H1 (cell line): ENCODE data around the gene PTPRO. TPM values are rescaled to one million over a fixed set of nuclear protein-coding genes. Genes with fewer than 3 reads are reported as not detected.

Experiments
- CTCF ChIA-PET: fragments of 300-600 bp; sonication (Branson Sonifier 250); formaldehyde crosslinking; loops from one replicate; lab custom pipeline; 2021; ENCODE audit not compliant: partially characterized antibody; lab: Charles Lee
- POLR2A ChIA-PET: fragments of 300-600 bp; sonication (Branson Sonifier 250); formaldehyde crosslinking; loops from one replicate; lab custom pipeline; 2021; ENCODE audit warnings: inconsistent platforms; ENCODE audit not compliant: partially characterized antibody; lab: Charles Lee
- DNase-seq, 2 experiments: peaks; one replicate each; pipeline versions ENCODE4 v3.0.0 to v3.0.0-alpha.2; 2010 to 2022; ENCODE audit warnings: low spot score in 2 of 2, low read depth in 1 of 2, mixed read lengths in 1 of 2
- FAIRE-seq: peaks from 2 replicates; lab custom pipeline; 2011; peaks lifted over from hg19 to GRCh38; lab: Jason Lieb, UNC
- H2AFZ ChIP-seq: 2 replicates; pipeline ENCODE4 v1.8.1; 2012; ENCODE audit warnings: low read length, inconsistent platforms
- H2AK5ac ChIP-seq: 2 replicates; pipeline ENCODE4 v1.6.1; 2013; ENCODE audit warnings: low read depth, low read length
- H2BK120ac ChIP-seq: replicated peaks from 2 replicates; pipeline ENCODE3; 2013; ENCODE audit warnings: low read depth, low read length, inconsistent platforms
- H2BK12ac ChIP-seq: 2 replicates; pipeline ENCODE4 v1.6.1; 2013; ENCODE audit warnings: low read depth, low read length
- H2BK15ac ChIP-seq: 2 replicates; pipeline ENCODE4 v1.6.1; 2013; ENCODE audit warnings: low read length
- H2BK20ac ChIP-seq: 2 replicates; pipeline ENCODE4 v1.6.1; 2013; ENCODE audit warnings: low read length
- H2BK5ac ChIP-seq: 2 replicates; pipeline ENCODE4 v1.6.1; 2013; ENCODE audit warnings: low read depth, low read length
- H3K14ac ChIP-seq: 2 replicates; pipeline ENCODE4 v1.6.1; 2013; ENCODE audit warnings: inconsistent platforms; ENCODE audit not compliant: insufficient read length
- H3K18ac ChIP-seq: 2 replicates; pipeline ENCODE4 v1.6.1; 2013; ENCODE audit warnings: low read length; ENCODE audit errors: extremely low read depth
- H3K23ac ChIP-seq: 2 replicates; pipeline ENCODE4 v1.6.1; 2013; ENCODE audit warnings: inconsistent platforms; ENCODE audit not compliant: insufficient read length
- H3K23me2 ChIP-seq: 2 replicates; pipeline ENCODE4 v1.6.1; 2013; ENCODE audit warnings: low read depth, low read length
- H3K27ac ChIP-seq: 2 replicates; pipeline ENCODE4 v1.6.1; 2011; ENCODE audit warnings: low read depth, low read length, inconsistent platforms
- H3K27me3 ChIP-seq, 4 experiments: replicated peaks in 1 of 4; 1 replicate in 1 of 4; 2 replicates in 3 of 4; pipeline versions ENCODE4 v1.6.1 to v1.8.1; 2011 to 2013; ENCODE audit warnings: low read length in 3 of 4, mild to moderate bottlenecking in 3 of 4, inconsistent platforms in 2 of 4, mixed read lengths in 2 of 4, moderate library complexity in 1 of 4; ENCODE audit not compliant: control insufficient read depth in 3 of 4, insufficient read depth in 3 of 4; ENCODE audit errors: extremely low read depth in 1 of 4
- H3K36me3 ChIP-seq, 4 experiments: 2 replicates each; pipeline versions ENCODE4 v1.6.1 to v1.8.1; 2011 to 2013; ENCODE audit warnings: mild to moderate bottlenecking in 4 of 4, low read length in 3 of 4, moderate library complexity in 2 of 4, control low read depth in 1 of 4, inconsistent platforms in 1 of 4; ENCODE audit not compliant: insufficient read depth in 4 of 4, control insufficient read depth in 2 of 4
- H3K4ac ChIP-seq: replicated peaks from 2 replicates; pipeline ENCODE3; 2013; ENCODE audit warnings: low read length, low read depth, mixed read lengths, inconsistent platforms; ENCODE audit not compliant: insufficient read length
- H3K4me1 ChIP-seq, 4 experiments: replicated peaks in 1 of 4; 1 replicate in 1 of 4; 2 replicates in 3 of 4; pipeline versions ENCODE4 v1.6.1 to v1.8.1; 2011 to 2013; ENCODE audit warnings: low read length in 3 of 4, inconsistent platforms in 2 of 4, mixed read lengths in 1 of 4; ENCODE audit not compliant: insufficient read depth in 4 of 4, control insufficient read depth in 3 of 4
- H3K4me2 ChIP-seq, 2 experiments: 2 replicates each; pipeline versions ENCODE4 v1.6.1 to v1.8.1; 2011 to 2013; ENCODE audit warnings: low read depth in 2 of 2, low read length in 2 of 2, control low read depth in 1 of 2, inconsistent platforms in 1 of 2, mild to moderate bottlenecking in 1 of 2; ENCODE audit not compliant: insufficient read depth in 1 of 2
- H3K4me3 ChIP-seq, 4 experiments: fragments of 200-600, 300-600 bp in 1 of 4; sonication (generic), shearing (Covaris generic), sonication (Bioruptor Twin) in 1 of 4; 2 replicates each; pipeline versions ENCODE4 v1.5.1 to v1.8.1; 2011 to 2016; ENCODE audit warnings: low read length in 4 of 4, low read depth in 3 of 4, control low read depth in 2 of 4, inconsistent platforms in 2 of 4, mild to moderate bottlenecking in 2 of 4, mixed read lengths in 1 of 4, moderate library complexity in 1 of 4; ENCODE audit not compliant: insufficient read depth in 2 of 4; ENCODE audit errors: extremely low read depth in 1 of 4
- H3K56ac ChIP-seq: replicated peaks from 2 replicates; pipeline ENCODE3; 2013; ENCODE audit warnings: low read depth, mild to moderate bottlenecking, mixed read lengths, low read length, inconsistent platforms; ENCODE audit not compliant: insufficient read length
- H3K79me1 ChIP-seq: 2 replicates; pipeline ENCODE4 v1.6.1; 2013; ENCODE audit warnings: low read depth, low read length, control low read depth
- H3K79me2 ChIP-seq, 2 experiments: 2 replicates each; pipeline versions ENCODE4 v1.6.1 to v1.8.1; 2012 to 2013; ENCODE audit warnings: low read length in 2 of 2, mild to moderate bottlenecking in 2 of 2, inconsistent platforms in 1 of 2; ENCODE audit not compliant: insufficient read depth in 2 of 2, control insufficient read depth in 1 of 2
- H3K9ac ChIP-seq, 4 experiments: replicated peaks in 1 of 4; 1 replicate in 1 of 4; 2 replicates in 3 of 4; pipeline versions ENCODE4 v1.6.1 to v1.8.1; 2011 to 2013; ENCODE audit warnings: low read depth in 3 of 4, low read length in 3 of 4, control low read depth in 2 of 4, mild to moderate bottlenecking in 2 of 4, moderate library complexity in 2 of 4, inconsistent platforms in 1 of 4; ENCODE audit errors: extremely low read depth in 1 of 4
- H3K9me3 ChIP-seq, 2 experiments: 2 replicates each; pipeline versions ENCODE4 v1.6.1 to v1.8.1; 2012 to 2013; ENCODE audit warnings: mild to moderate bottlenecking in 2 of 2, moderate library complexity in 2 of 2, control low read depth in 1 of 2, inconsistent platforms in 1 of 2, low read depth in 1 of 2, low read length in 1 of 2, mixed read lengths in 1 of 2; ENCODE audit not compliant: insufficient read depth in 2 of 2
- H4K20me1 ChIP-seq, 2 experiments: replicated peaks in 1 of 2; 2 replicates each; pipeline versions ENCODE3 to v1.8.1; 2011 to 2013; ENCODE audit warnings: inconsistent platforms in 2 of 2, low read length in 2 of 2, mild to moderate bottlenecking in 1 of 2; ENCODE audit not compliant: insufficient read depth in 2 of 2, control insufficient read depth in 1 of 2
- H4K5ac ChIP-seq: 2 replicates; pipeline ENCODE4 v1.6.1; 2013; ENCODE audit warnings: low read length, low read depth, mixed read lengths, inconsistent platforms; ENCODE audit not compliant: insufficient read length
- H4K8ac ChIP-seq: 2 replicates; pipeline ENCODE4 v1.8.0; 2013; ENCODE audit warnings: mild to moderate bottlenecking, moderate library complexity, low read length, inconsistent platforms; ENCODE audit not compliant: insufficient read depth; ENCODE audit errors: extremely low read depth
- H4K91ac ChIP-seq: replicated peaks from 2 replicates; pipeline ENCODE3; 2013; ENCODE audit warnings: low read length, mixed read lengths, inconsistent platforms; ENCODE audit not compliant: insufficient read length
- KDM5A ChIP-seq: fragments of 200-600 bp; IDR thresholded peaks from 2 replicates; pipeline ENCODE4 v1.7.1; 2012; ENCODE audit warnings: mild to moderate bottlenecking, low read length, inconsistent platforms, mixed read lengths
- ZNF274 ChIP-seq: IDR thresholded peaks from 2 replicates; pipeline ENCODE4 v1.7.0; 2012; ENCODE audit warnings: low read length, borderline replicate concordance; ENCODE audit errors: extremely low read depth
- WGBS, 2 experiments: shearing (Covaris generic) in 1 of 2; methylation state at CpG; one replicate each; pipeline versions ENCODE4 v1.1.6 to v1.1.7; 2013 to 2015; ENCODE audit warnings: low lambda C conversion rate in 2 of 2, mixed read lengths in 2 of 2, inconsistent platforms in 1 of 2, low coverage in 1 of 2, missing lambda C conversion rate in 1 of 2; ENCODE audit not compliant: insufficient replicate concordance in 2 of 2, insufficient coverage in 1 of 2, insufficient read length in 1 of 2; ENCODE audit errors: extremely low coverage in 1 of 2, missing lambda C conversion rate in 1 of 2; 5-methylcytosine and 5-hydroxymethylcytosine counted together
- polyA plus RNA-seq, 7 experiments: library from polyadenylated mRNA; depleted of rRNA in 3 of 7; stranded (reverse) in 5 of 7; unstranded in 2 of 7; fragments of >200 nt in 5 of 7; fragments of 200-250 nt in 2 of 7; gene quantifications; 1 replicate in 5 of 7; 2 replicates in 1 of 7; 4 replicates in 1 of 7; pipeline versions ENCODE4 v1.2.1 to v1.2.3, GENCODE V29; 2011 to 2013; ENCODE audit warnings: missing spikeins in 2 of 7, mixed read lengths in 2 of 7
- total RNA-seq: library from RNA; stranded (reverse); fragmentation: NEBNext Ultra II Directional; extraction: Animal tissue kit (Norgen Biotek cat#: 25700); gene quantifications from 2 replicates; pipeline ENCODE4 v1.2.1, GENCODE V29; 2021

The PTPRO gene
- total and polyA plus RNA-seq, 2 of the 8 experiments (the other 6 are each of a cell fraction or from before 2014, with no cell fraction given): 0.73 to 1.7 TPM

- H3K79me1 ChIP-seq: no peaks in the 10 kb centered on the region
- no peak overlapping the region for H3K23ac ChIP-seq
- 91% methylated on average over 2 of the region's 2 CpGs; no CpG with 5 or more reads in 1 of the 2 experiments for WGBS, 2 experiments
- no peak overlapping the region for H2BK12ac ChIP-seq
- H4K8ac ChIP-seq: no peak overlapping the region
- H3K23me2 ChIP-seq: no peaks in the 10 kb centered on the region
- peak overlapping the region; percentile 59; the same call in 1 of the 2 replicates for H2AFZ ChIP-seq
- ChIA-PET CTCF (interaction anchor here (0.6 to 1.5 kb wide), 7 partner anchors 10 to 314 kb away, joined by 3 to 4 read pairs (median 3); no protein-coding TSS in a partner anchor), POLR2A (no interaction called here)
- no peaks in the 10 kb centered on the region for H3K79me2 ChIP-seq
- H4K5ac ChIP-seq: no peak overlapping the region
- H3K27ac ChIP-seq: no peak overlapping the region
- no peak overlapping the region for H2BK120ac ChIP-seq
- no peaks in the 10 kb centered on the region for H3K27me3 ChIP-seq
- no peak overlapping the region for H3K14ac ChIP-seq
- no peak overlapping the region for H2BK5ac ChIP-seq
- H2BK20ac ChIP-seq: no peak overlapping the region
- DNase-seq (no peak), FAIRE-seq (no peak)
- no peak overlapping the region for H3K4ac ChIP-seq
- no peaks in the 10 kb centered on the region for H3K9me3 ChIP-seq
- H4K91ac ChIP-seq: no peak overlapping the region
- H4K20me1 ChIP-seq: no peaks in the 10 kb centered on the region
- H3K4me3 ChIP-seq: no peak overlapping the region
- H2BK15ac ChIP-seq: no peak overlapping the region
- H3K36me3 ChIP-seq: no peaks in the 10 kb centered on the region
- no peak overlapping the region for H3K9ac ChIP-seq
- H2AK5ac ChIP-seq: no peak overlapping the region
- no peaks in the 10 kb centered on the region for H3K4me1 ChIP-seq
- H3K18ac ChIP-seq: no peak overlapping the region
- H3K4me2 ChIP-seq: no peak overlapping the region
- H3K56ac ChIP-seq: no peak overlapping the region
- TF ChIP-seq ZNF274 (no peak), KDM5A (no peak)
These were observed 233.1 kb downstream of the PTPRO start for GRCh38 chr12:15555446-15555845.
